OCI-LY7 (cell line): Measurements from ENCODE around the gene EYS. TPM values are rescaled to one million over a fixed set of nuclear protein-coding genes. Genes with fewer than 3 reads are reported as not detected.

Source experiments
- BruUV-seq: library from RNA; stranded (reverse); fragments of 400-500 nt; replicated peaks from 2 replicates; lab custom pipeline; 2021; lab: Mats Ljungman, UMichigan
- CTCF ChIA-PET: fragments of 300-600 bp; sonication (Branson Sonifier 250); formaldehyde crosslinking; loops from one replicate; lab custom pipeline; 2022; ENCODE audit warnings: antibody characterized with exemption; ENCODE audit not compliant: unreplicated experiment; lab: Charles Lee
- POLR2A ChIA-PET: fragments of 300-600 bp; sonication (Branson Sonifier 250); formaldehyde crosslinking; loops from one replicate; lab custom pipeline; 2022; ENCODE audit warnings: antibody characterized with exemption; lab: Charles Lee
- DNase-seq: peaks from one replicate; pipeline ENCODE4 v3.0.0-alpha.2; 2015; ENCODE audit warnings: low spot score
- H2AFZ ChIP-seq: fragments of 200-600 bp; sonication (generic), shearing (Covaris generic); 2 replicates; pipeline ENCODE4 v1.6.1; 2014; ENCODE audit warnings: mild to moderate bottlenecking, antibody characterized with exemption, low read length, moderate library complexity
- H3K27ac ChIP-seq: fragments of 200-600 bp; sonication (generic); 2 replicates; pipeline ENCODE4 v1.5.1; 2014; ENCODE audit warnings: mixed run types, low read depth, mild to moderate bottlenecking, moderate library complexity, low read length, inconsistent platforms; ENCODE audit not compliant: poor library complexity, severe bottlenecking
- H3K36me3 ChIP-seq: fragments of 200-600 bp; sonication (generic); 2 replicates; pipeline ENCODE4 v1.6.1; 2014; ENCODE audit warnings: mild to moderate bottlenecking, antibody characterized with exemption, low read length, moderate library complexity, mixed read lengths; ENCODE audit not compliant: insufficient read depth
- H3K4me1 ChIP-seq: fragments of 200-600 bp; sonication (generic); 2 replicates; pipeline ENCODE4 v1.5.1; 2014; ENCODE audit warnings: mild to moderate bottlenecking, low read length; ENCODE audit not compliant: insufficient read depth, poor library complexity, severe bottlenecking
- H3K4me2 ChIP-seq: fragments of 200-600 bp; sonication (generic); 2 replicates; pipeline ENCODE4 v1.6.1; 2014; ENCODE audit warnings: mild to moderate bottlenecking, low read length
- H3K4me3 ChIP-seq: fragments of 200-600 bp; sonication (generic); 2 replicates; pipeline ENCODE4 v1.5.1; 2014; ENCODE audit warnings: mild to moderate bottlenecking, low read depth, low read length; ENCODE audit not compliant: poor library complexity, severe bottlenecking
- H3K79me2 ChIP-seq: fragments of 200-600 bp; sonication (generic); 2 replicates; pipeline ENCODE4 v1.6.1; 2016; ENCODE audit warnings: low read depth, mild to moderate bottlenecking, low read length, moderate library complexity, mixed read lengths; ENCODE audit not compliant: insufficient read depth
- H3K9me2 ChIP-seq: fragments of 200-600 bp; sonication (generic); 2 replicates; pipeline ENCODE4 v1.6.1; 2016; ENCODE audit warnings: mild to moderate bottlenecking, low read length, mixed read lengths; ENCODE audit not compliant: insufficient read depth
- H3K9me3 ChIP-seq: fragments of 200-600 bp; sonication (generic); 2 replicates; pipeline ENCODE4 v1.6.1; 2014; ENCODE audit warnings: mild to moderate bottlenecking, mixed run types, low read length, mixed read lengths
- H4K20me1 ChIP-seq: fragments of 200-600 bp; sonication (generic); 2 replicates; pipeline ENCODE4 v1.6.1; 2014; ENCODE audit warnings: mild to moderate bottlenecking, antibody characterized with exemption, low read length, moderate library complexity, mixed read lengths; ENCODE audit not compliant: insufficient read depth
- EZH2phosphoT487 ChIP-seq: fragments of 200-600 bp; sonication (generic); IDR thresholded peaks from 2 replicates; pipeline ENCODE4 v1.6.1; 2018; ENCODE audit warnings: low read depth, borderline replicate concordance, mild to moderate bottlenecking, mixed run types, antibody characterized with exemption, low read length, moderate library complexity, mixed read lengths
- intact Hi-C: fragments of 100-400 bp; cut with micrococcal nuclease; formaldehyde crosslinking; loops from one replicate; pipeline ENCODE4 v1.10.0; 2022; ENCODE audit not compliant: unreplicated experiment
- total RNA-seq, 2 experiments: library from RNA; depleted of rRNA in 1 of 2; stranded (reverse); fragments of >200 nt in 1 of 2; shearing (Covaris generic) in 1 of 2; gene quantifications; 2 replicates each; pipeline ENCODE4 v1.2.3, GENCODE V29; 2014 to 2022
- TF ChIP-seq, protein P1 (sequence below): fragments of 200-600 bp; sonication (generic); conservative IDR thresholded peaks from 2 replicates; pipeline ENCODE4 v1.5.1; 2014; ENCODE audit warnings: mild to moderate bottlenecking, antibody characterized with exemption, low read length, moderate library complexity, mixed read lengths

Gene EYS
- total RNA-seq, 2 experiments from 2014 or later = not detected

- peak overlapping the region; percentile 72 for H3K4me2 ChIP-seq
- H3K36me3 ChIP-seq = peaks cover 75% of the 10 kb centered on the region
- no peaks in the 10 kb centered on the region for H4K20me1 ChIP-seq
- 0 out of 2 replicates have a peak, but pooled peaks cover 4% of the 10 kb centered on the region for H3K9me3 ChIP-seq
- ChIA-PET POLR2A (interaction anchor here (0.5 to 11.6 kb wide), 22 partner anchors 9 to 1292 kb away, joined by 3 to 192 read pairs (median 4); partner anchors contain the start of gene PHF3), CTCF (interaction anchor here (1.2 to 1.4 kb wide), 3 partner anchors 13 to 76 kb away, joined by 3 read pairs; no protein-coding TSS in a partner anchor)
- H3K79me2 ChIP-seq = peaks cover 89% of the 10 kb centered on the region
- TSS peak; percentile 34 for BruUV-seq
- no peaks in the 10 kb centered on the region for H3K9me2 ChIP-seq
- TF ChIP-seq, protein P1, sequence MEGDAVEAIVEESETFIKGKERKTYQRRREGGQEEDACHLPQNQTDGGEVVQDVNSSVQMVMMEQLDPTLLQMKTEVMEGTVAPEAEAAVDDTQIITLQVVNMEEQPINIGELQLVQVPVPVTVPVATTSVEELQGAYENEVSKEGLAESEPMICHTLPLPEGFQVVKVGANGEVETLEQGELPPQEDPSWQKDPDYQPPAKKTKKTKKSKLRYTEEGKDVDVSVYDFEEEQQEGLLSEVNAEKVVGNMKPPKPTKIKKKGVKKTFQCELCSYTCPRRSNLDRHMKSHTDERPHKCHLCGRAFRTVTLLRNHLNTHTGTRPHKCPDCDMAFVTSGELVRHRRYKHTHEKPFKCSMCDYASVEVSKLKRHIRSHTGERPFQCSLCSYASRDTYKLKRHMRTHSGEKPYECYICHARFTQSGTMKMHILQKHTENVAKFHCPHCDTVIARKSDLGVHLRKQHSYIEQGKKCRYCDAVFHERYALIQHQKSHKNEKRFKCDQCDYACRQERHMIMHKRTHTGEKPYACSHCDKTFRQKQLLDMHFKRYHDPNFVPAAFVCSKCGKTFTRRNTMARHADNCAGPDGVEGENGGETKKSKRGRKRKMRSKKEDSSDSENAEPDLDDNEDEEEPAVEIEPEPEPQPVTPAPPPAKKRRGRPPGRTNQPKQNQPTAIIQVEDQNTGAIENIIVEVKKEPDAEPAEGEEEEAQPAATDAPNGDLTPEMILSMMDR = no peak
- no peak for TF ChIP-seq EZH2phosphoT487
- H2AFZ ChIP-seq = peak overlapping the region; percentile 41; the same call in 1 of the 2 replicates
- intact Hi-C loops = loop anchor here (5.0 kb wide), 1 partner anchor 88 kb away; no protein-coding TSS in a partner anchor
- peak overlapping the region; percentile 39 for H3K4me3 ChIP-seq
- peak; percentile 67 for DNase-seq
- H3K27ac ChIP-seq = peak overlapping the region; percentile 93
- H3K4me1 ChIP-seq = peaks cover 77% of the 10 kb centered on the region
Measured at GRCh38 chr6:63685446-63686379, 2021.3 kb downstream of the EYS start.

- Histone ChIP-seq H3K36me3 (peaks cover 76% of the 10 kb centered on the region), H3K79me2 (peaks cover 97% of the 10 kb centered on the region), H3K9me2 (no peaks in the 10 kb centered on the region), H3K9me3 (0 out of 2 replicates have a peak, but pooled peaks cover 4% of the 10 kb centered on the region), H3K4me3 (peak overlapping the region; percentile 50), H3K4me1 (peaks cover 92% of the 10 kb centered on the region), H3K27ac (peak overlapping the region; percentile 93), H2AFZ (no peak overlapping the region), H3K4me2 (peak overlapping the region; percentile 72), H4K20me1 (no peaks in the 10 kb centered on the region)
- BruUV-seq = no TSS peak
- ChIA-PET CTCF (interaction anchor here (0.8 to 1.1 kb wide), 2 partner anchors 11 to 85 kb away, joined by 3 read pairs; no protein-coding TSS in a partner anchor), POLR2A (interaction anchor here (0.5 to 11.6 kb wide), 24 partner anchors 9 to 1169 kb away, joined by 3 to 192 read pairs (median 5); partner anchors contain the start of gene PHF3)
- TF ChIP-seq, protein P1 = no peak
- TF ChIP-seq EZH2phosphoT487 = no peak
- peak; percentile 67 for DNase-seq
- intact Hi-C loops = loop anchor here (1.0 to 5.0 kb wide), 3 partner anchors 18 to 111 kb away; partner anchors contain the start of genes LOC128125822 and PTP4A1
Measured at GRCh38 chr6:63683071-63683603, 2023.9 kb downstream of the EYS start.
